ENCODE data around the gene EVL. TPM values are rescaled to one million over a fixed set of nuclear protein-coding genes. Genes with fewer than 3 reads are reported as not detected.

EVL gene
- total RNA-seq, 1 donor from 2014 or later: 21.9 TPM

DNA sequence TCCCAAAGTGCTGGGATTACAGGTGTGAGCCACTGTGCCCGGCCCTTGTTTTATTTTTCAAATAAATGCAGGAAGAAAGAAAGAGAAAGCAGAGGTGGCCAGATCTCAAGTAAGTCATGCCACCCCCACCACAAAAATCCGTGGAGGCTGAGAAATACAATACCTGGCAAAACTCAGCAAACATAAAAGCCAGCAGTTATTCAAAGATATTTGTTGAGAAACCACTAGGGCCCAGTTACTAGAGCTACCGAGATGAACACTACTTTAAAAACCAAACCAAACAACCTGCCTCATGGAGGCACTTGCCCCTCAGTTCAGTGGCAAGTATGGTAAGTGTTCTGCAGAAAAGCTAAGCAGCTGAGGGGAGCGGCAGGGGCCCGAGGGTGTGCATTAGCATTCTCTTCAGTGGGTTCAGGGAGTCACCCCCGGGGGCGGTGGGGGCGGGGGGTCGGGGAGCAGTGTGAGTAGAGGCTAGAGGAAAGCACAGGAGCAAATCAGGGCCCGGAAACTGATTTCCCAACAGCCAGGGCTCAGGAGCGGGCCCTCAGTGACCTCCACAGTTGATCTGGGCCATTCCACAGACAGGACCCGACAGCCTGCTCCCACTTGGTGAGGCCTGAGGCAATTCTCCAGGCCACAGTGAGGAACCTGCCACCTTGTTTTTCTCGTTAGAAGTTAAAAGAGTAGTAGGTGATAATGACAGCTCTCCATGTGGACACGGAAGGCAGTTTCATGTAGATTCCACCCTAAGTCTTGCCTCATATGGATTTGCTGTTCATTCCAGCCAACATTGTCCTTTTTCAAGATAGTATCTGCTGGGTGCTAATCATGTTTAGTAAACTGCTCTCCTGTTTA is 8.6 kb downstream of the EVL start:
- Histone ChIP-seq H3K4me1 (ENCODE audit: control insufficient read depth in 3 of 3, insufficient read depth in 3 of 3, low read length in 3 of 3) (peaks cover 9 to 27% (median 14%) of the 10 kb centered on the region in 3 donors), H3K9ac (ENCODE audit: low read depth in 1 of 3, low read length in 3 of 3) (no peak overlapping the region), H3K27me3 (ENCODE audit: control insufficient read depth in 3 of 3, insufficient read depth in 3 of 3, low read length in 3 of 3) (no peaks in the 10 kb centered on the region), H3K36me3 (ENCODE audit: control insufficient read depth in 3 of 3, insufficient read depth in 3 of 3, low read length in 3 of 3) (no peaks in the 10 kb centered on the region), H3K4me3 (ENCODE audit: low read length in 3 of 3) (no peak overlapping the region), H3K9me3 (ENCODE audit: control insufficient read depth in 3 of 3, low read length in 3 of 3) (no peaks in the 10 kb centered on the region), H3K27ac (ENCODE audit: low read depth, low read length) (no peak overlapping the region)

DNA sequence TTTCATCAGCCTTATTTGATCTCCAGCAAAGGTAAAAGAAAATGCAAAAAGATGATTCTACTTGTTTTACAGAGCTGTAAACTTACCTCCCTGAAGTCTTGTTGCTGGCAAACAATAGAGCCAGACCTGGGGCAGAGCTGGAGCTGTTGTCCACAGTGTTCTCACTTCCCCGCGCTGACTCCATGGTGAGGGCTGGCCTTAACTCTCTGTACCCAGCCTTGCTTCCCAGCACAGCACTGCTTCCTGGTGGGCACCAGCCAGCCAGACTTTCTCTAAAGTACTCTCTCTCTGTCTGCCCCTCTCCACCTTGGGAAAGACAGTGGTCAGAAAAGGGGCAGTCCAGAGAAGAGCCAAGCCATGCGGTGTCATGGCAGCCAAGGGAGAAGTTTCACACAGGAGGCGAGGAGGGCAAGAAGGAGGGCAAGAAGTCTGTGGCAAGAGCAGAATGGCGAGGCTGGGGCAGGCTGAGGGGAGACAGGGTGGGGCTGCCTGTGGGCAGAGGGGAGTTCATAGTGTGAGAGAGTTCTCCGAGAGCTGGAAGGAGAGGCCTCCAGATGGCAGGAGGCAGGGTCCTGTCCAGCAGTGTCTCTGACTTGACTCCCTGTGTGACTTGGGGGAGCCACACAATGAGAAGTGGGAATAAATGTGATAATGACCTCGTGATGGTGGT is 9.3 kb downstream of the EVL start:
- Histone ChIP-seq H3K27ac (ENCODE audit: low read depth, low read length) (no peak overlapping the region), H3K4me1 (ENCODE audit: control insufficient read depth in 3 of 3, insufficient read depth in 3 of 3, low read length in 3 of 3) (peaks cover 14 to 34% (median 18%) of the 10 kb centered on the region in 3 donors)

DNA sequence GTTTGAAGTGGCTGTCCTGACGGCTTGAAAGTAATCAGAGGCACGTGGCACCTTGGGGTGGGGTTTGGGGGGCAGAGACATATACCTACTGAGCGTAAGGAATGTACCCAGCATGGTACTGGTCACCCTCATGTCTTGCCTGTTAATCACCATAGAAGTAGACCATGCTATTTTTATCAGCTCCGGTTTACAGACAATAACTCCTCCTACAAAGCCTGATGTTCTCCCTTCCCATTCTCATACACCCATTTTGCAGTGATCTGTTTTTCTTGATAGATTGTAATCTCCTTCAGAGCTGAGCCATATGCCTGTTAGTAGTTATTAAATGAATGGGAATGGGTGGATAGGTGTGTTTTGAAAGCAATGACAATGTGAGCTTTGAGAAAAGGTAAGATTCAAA is 10.5 kb downstream of the EVL start:
- H3K9ac ChIP-seq (ENCODE audit: low read depth in 1 of 3, low read length in 3 of 3): no peak overlapping the region
- H3K4me3 ChIP-seq (ENCODE audit: low read length in 3 of 3): no peak overlapping the region
- H3K27ac ChIP-seq (ENCODE audit: low read depth, low read length): no peak overlapping the region
- H3K4me1 ChIP-seq (ENCODE audit: control insufficient read depth in 3 of 3, insufficient read depth in 3 of 3, low read length in 3 of 3): peaks cover 18 to 36% (median 22%) of the 10 kb centered on the region in 3 donors
- H3K27me3 ChIP-seq (ENCODE audit: control insufficient read depth in 3 of 3, insufficient read depth in 3 of 3, low read length in 3 of 3): no peaks in the 10 kb centered on the region
- no peaks in the 10 kb centered on the region for H3K9me3 ChIP-seq (ENCODE audit: control insufficient read depth in 3 of 3, low read length in 3 of 3)
- H3K36me3 ChIP-seq (ENCODE audit: control insufficient read depth in 3 of 3, insufficient read depth in 3 of 3, low read length in 3 of 3): no peaks in the 10 kb centered on the region

More for the DNA sequence above, 9.3 kb downstream of the EVL start:
- no peaks in the 10 kb centered on the region for H3K36me3 ChIP-seq (ENCODE audit: control insufficient read depth in 3 of 3, insufficient read depth in 3 of 3, low read length in 3 of 3)
- H3K27me3 ChIP-seq (ENCODE audit: control insufficient read depth in 3 of 3, insufficient read depth in 3 of 3, low read length in 3 of 3): no peaks in the 10 kb centered on the region
- H3K9ac ChIP-seq (ENCODE audit: low read depth in 1 of 3, low read length in 3 of 3): no peak overlapping the region
- H3K4me3 ChIP-seq (ENCODE audit: low read length in 3 of 3): no peak overlapping the region
- no peaks in the 10 kb centered on the region for H3K9me3 ChIP-seq (ENCODE audit: control insufficient read depth in 3 of 3, low read length in 3 of 3)

DNA sequence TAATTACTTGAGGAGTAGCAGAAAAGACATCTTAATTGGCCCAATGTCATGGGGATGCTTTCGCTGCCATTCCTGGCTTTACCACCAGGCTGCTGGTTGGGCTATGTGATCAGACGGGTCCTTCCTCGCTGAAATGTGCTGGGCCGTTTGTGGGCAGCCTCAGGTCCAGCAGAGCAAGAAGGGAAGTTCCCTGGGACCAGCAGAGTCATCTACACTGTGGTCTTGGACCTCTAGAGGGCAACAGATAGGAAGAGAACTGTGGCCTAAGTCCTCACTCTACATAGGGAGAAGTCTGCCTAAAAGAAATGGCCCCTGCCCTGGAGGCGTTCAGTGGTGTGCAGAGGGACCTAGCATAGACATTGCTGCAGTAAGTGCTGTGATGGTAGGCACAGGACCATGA is 10.9 kb downstream of the EVL start:
- no peak overlapping the region for H3K4me3 ChIP-seq (ENCODE audit: low read length in 3 of 3)
- H3K27me3 ChIP-seq (ENCODE audit: control insufficient read depth in 3 of 3, insufficient read depth in 3 of 3, low read length in 3 of 3): no peaks in the 10 kb centered on the region
- no peaks in the 10 kb centered on the region for H3K9me3 ChIP-seq (ENCODE audit: control insufficient read depth in 3 of 3, low read length in 3 of 3)
- H3K4me1 ChIP-seq (ENCODE audit: control insufficient read depth in 3 of 3, insufficient read depth in 3 of 3, low read length in 3 of 3): peaks cover 18 to 36% (median 22%) of the 10 kb centered on the region in 3 donors
- H3K9ac ChIP-seq (ENCODE audit: low read depth in 1 of 3, low read length in 3 of 3): no peak overlapping the region
- H3K36me3 ChIP-seq (ENCODE audit: control insufficient read depth in 3 of 3, insufficient read depth in 3 of 3, low read length in 3 of 3): no peaks in the 10 kb centered on the region
- peak overlapping the region; percentile 21 for H3K27ac ChIP-seq (ENCODE audit: low read depth, low read length)

DNA sequence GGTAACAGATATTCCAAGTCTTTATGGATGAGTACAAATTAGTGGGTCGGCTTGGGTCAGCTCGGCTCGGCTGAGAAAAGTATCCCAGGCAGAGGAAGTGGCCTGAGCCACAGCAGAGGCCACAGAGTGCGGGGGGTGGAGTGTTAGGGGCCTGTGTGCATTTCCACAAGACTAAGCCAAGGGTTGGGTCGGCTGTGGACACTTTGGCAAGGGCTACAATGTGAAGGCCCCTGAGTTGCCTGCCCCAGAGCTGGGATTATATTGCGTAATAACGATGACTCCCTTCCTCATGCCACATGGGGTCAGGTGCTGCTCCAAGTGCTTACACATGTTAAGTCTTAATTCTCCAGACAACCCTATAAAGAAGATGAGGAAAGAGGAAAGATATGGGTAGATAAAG is 11.4 kb downstream of the EVL start:
- peaks cover 18 to 36% (median 22%) of the 10 kb centered on the region in 3 donors for H3K4me1 ChIP-seq (ENCODE audit: control insufficient read depth in 3 of 3, insufficient read depth in 3 of 3, low read length in 3 of 3)
- H3K9me3 ChIP-seq (ENCODE audit: control insufficient read depth in 3 of 3, low read length in 3 of 3): no peaks in the 10 kb centered on the region
- no peaks in the 10 kb centered on the region for H3K27me3 ChIP-seq (ENCODE audit: control insufficient read depth in 3 of 3, insufficient read depth in 3 of 3, low read length in 3 of 3)
- no peak overlapping the region for H3K9ac ChIP-seq (ENCODE audit: low read depth in 1 of 3, low read length in 3 of 3)
- H3K36me3 ChIP-seq (ENCODE audit: control insufficient read depth in 3 of 3, insufficient read depth in 3 of 3, low read length in 3 of 3): no peaks in the 10 kb centered on the region
- H3K27ac ChIP-seq (ENCODE audit: low read depth, low read length): peak overlapping the region; percentile 21
- no peak overlapping the region for H3K4me3 ChIP-seq (ENCODE audit: low read length in 3 of 3)

DNA sequence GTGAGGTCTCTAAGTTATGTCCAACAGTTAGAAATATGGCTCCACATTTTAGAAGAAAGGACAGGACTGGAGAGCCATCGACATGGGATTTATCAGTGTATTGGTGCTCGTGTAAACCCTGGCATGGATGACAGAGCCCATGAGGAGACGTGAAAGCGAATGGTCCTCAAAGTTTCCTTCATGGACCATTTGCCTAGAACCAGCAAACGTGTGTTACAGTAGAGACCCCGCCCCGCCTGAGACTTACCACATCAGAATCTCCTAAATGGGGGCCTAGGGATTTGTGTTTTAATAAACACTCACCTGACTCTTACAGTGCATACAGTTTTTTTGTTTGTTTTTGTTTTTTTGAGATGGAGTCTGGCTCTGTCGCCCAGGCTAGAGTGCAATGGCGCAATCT is 12.2 kb downstream of the EVL start:
- no peak overlapping the region for H3K27ac ChIP-seq (ENCODE audit: low read depth, low read length)
- H3K4me3 ChIP-seq (ENCODE audit: low read length in 3 of 3): no peak overlapping the region
- no peaks in the 10 kb centered on the region for H3K36me3 ChIP-seq (ENCODE audit: control insufficient read depth in 3 of 3, insufficient read depth in 3 of 3, low read length in 3 of 3)
- H3K27me3 ChIP-seq (ENCODE audit: control insufficient read depth in 3 of 3, insufficient read depth in 3 of 3, low read length in 3 of 3): no peaks in the 10 kb centered on the region
- no peak overlapping the region for H3K9ac ChIP-seq (ENCODE audit: low read depth in 1 of 3, low read length in 3 of 3)
- H3K4me1 ChIP-seq (ENCODE audit: control insufficient read depth in 3 of 3, insufficient read depth in 3 of 3, low read length in 3 of 3): peaks cover 18 to 36% (median 22%) of the 10 kb centered on the region in 3 donors
- H3K9me3 ChIP-seq (ENCODE audit: control insufficient read depth in 3 of 3, low read length in 3 of 3): no peaks in the 10 kb centered on the region

DNA sequence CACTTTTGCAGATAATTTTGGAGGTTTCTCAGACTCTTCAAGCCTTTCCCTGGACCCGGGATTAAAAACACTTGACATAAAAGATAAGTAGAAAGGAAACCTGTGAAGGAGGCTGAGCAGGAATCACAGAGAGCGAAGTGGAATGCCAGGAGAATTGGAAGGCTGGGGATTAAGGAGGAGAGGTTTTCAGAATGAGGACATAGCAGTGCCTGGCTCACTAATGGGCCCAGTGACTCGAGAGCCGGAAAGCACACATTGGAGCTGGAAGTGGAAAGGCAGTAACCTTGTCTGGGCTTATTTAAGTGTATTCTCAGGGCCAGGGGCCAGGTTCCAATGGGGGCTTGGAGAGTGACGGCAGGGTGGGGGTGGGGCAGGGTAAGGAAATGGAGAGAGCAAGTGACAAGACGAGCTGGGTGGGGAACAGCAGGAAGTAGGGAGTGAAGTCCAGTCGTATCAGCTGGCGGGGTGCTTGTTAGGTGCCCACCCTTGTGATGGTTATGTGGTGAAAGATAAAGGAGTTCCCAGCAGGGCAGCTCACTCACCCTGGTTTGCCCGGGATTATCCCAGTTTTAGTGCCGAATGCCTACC is 13.1 kb downstream of the EVL start:
- Histone ChIP-seq H3K36me3 (ENCODE audit: control insufficient read depth in 3 of 3, insufficient read depth in 3 of 3, low read length in 3 of 3) (no peaks in the 10 kb centered on the region), H3K9me3 (ENCODE audit: control insufficient read depth in 3 of 3, low read length in 3 of 3) (no peaks in the 10 kb centered on the region), H3K4me1 (ENCODE audit: control insufficient read depth in 3 of 3, insufficient read depth in 3 of 3, low read length in 3 of 3) (peaks cover 18 to 36% (median 22%) of the 10 kb centered on the region in 3 donors), H3K4me3 (ENCODE audit: low read length in 3 of 3) (no peak overlapping the region), H3K27me3 (ENCODE audit: control insufficient read depth in 3 of 3, insufficient read depth in 3 of 3, low read length in 3 of 3) (no peaks in the 10 kb centered on the region), H3K9ac (ENCODE audit: low read depth in 1 of 3, low read length in 3 of 3) (no peak overlapping the region), H3K27ac (ENCODE audit: low read depth, low read length) (peak overlapping the region; percentile 8)

DNA sequence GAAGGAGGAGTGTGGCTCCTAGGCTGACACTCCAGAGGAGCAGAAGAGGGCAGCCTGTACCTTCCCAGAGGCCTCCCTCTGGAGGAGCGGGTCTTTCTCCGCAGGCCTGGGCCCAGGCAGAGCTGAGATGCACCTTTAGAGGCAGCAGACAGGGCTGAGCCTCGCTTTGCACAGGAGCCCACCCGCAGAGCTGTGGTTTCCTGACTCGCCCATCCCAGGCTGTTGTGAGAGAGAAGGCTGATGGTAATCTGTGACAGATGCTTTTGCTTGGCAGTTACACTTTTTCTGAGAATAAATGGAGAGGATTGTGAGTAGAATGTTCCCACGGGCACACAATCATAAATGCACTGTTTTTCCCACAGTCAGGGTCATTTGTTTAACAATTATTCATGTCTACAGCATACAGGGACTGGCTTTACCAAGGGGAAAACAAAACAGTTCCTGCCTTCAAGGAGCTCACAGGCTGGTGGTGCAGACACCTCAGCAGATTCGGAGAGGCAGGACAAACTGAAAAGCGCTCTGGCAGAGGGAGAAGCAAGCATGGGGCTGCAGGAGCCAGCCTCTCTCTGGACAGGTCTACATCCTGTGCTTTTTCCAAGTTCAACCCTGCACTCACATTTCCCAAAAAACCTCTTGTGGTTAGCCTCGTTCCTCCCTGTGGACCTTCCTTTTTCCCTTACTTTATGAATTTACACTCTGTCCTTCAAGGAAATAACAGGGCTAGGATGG is 13.9 kb downstream of the EVL start:
- peak overlapping the region; percentile 8 for H3K27ac ChIP-seq (ENCODE audit: low read depth, low read length)
- no peak overlapping the region for H3K4me3 ChIP-seq (ENCODE audit: low read length in 3 of 3)
- no peaks in the 10 kb centered on the region for H3K36me3 ChIP-seq (ENCODE audit: control insufficient read depth in 3 of 3, insufficient read depth in 3 of 3, low read length in 3 of 3)
- peak overlapping the region in 2 of 3 donors; percentile 45 for H3K9ac ChIP-seq (ENCODE audit: low read depth in 1 of 3, low read length in 3 of 3)
- H3K4me1 ChIP-seq (ENCODE audit: control insufficient read depth in 3 of 3, insufficient read depth in 3 of 3, low read length in 3 of 3): peaks cover 18 to 36% (median 22%) of the 10 kb centered on the region in 3 donors
- H3K27me3 ChIP-seq (ENCODE audit: control insufficient read depth in 3 of 3, insufficient read depth in 3 of 3, low read length in 3 of 3): no peaks in the 10 kb centered on the region
- H3K9me3 ChIP-seq (ENCODE audit: control insufficient read depth in 3 of 3, low read length in 3 of 3): no peaks in the 10 kb centered on the region

DNA sequence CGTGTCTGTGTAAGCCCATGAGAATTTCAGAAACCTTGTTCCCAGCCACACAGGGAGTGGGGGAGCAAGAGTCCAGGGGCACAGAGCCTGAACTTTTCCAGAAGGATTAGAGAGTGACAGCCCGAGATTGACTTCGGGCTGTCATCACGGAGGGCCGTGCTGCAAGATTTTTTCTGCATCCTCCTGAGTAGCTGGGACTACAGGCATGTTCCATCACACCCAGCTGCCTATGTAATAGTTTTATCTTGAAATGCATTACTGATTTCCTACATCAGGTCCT is 14.4 kb downstream of the EVL start:
- peak overlapping the region; percentile 8 for H3K27ac ChIP-seq (ENCODE audit: low read depth, low read length)
- no peaks in the 10 kb centered on the region for H3K27me3 ChIP-seq (ENCODE audit: control insufficient read depth in 3 of 3, insufficient read depth in 3 of 3, low read length in 3 of 3)
- H3K9me3 ChIP-seq (ENCODE audit: control insufficient read depth in 3 of 3, low read length in 3 of 3): no peaks in the 10 kb centered on the region
- H3K4me1 ChIP-seq (ENCODE audit: control insufficient read depth in 3 of 3, insufficient read depth in 3 of 3, low read length in 3 of 3): peaks cover 18 to 33% (median 22%) of the 10 kb centered on the region in 3 donors
- H3K4me3 ChIP-seq (ENCODE audit: low read length in 3 of 3): no peak overlapping the region
- H3K9ac ChIP-seq (ENCODE audit: low read depth in 1 of 3, low read length in 3 of 3): peak overlapping the region in 1 of 3 donors; percentile 45
- H3K36me3 ChIP-seq (ENCODE audit: control insufficient read depth in 3 of 3, insufficient read depth in 3 of 3, low read length in 3 of 3): peaks cover 0 to 1% (median 0%) of the 10 kb centered on the region in 3 donors

All from skeletal muscle tissue (tissue), 4 donors.